RWPE2 (cell line): ENCODE results near the gene ASB2.

Experiments used
- ATAC-seq: fragments of 200-7000 bp; cut with Tn5 transposase; 3 replicates; pipeline ENCODE4 v1.9.1; 2021; ENCODE audit warnings: low read depth
- DNase-seq: peaks from one replicate; pipeline ENCODE4 v3.0.0-alpha.2; 2020; ENCODE audit warnings: low spot score
- H3K27ac ChIP-seq: fragments of 450-650 bp; 2 replicates; pipeline ENCODE4 v1.5.1; 2017; ENCODE audit warnings: mild to moderate bottlenecking; ENCODE audit not compliant: poor library complexity, severe bottlenecking
- H3K27me3 ChIP-seq: fragments of 250-450 bp; sonication (Bioruptor Pico); 2 replicates; pipeline ENCODE4 v1.5.1; 2021; ENCODE audit warnings: mild to moderate bottlenecking, moderate library complexity; ENCODE audit not compliant: insufficient read depth, poor library complexity, severe bottlenecking
- H3K36me3 ChIP-seq: fragments of 250-450 bp; sonication (Bioruptor Pico); 2 replicates; pipeline ENCODE4 v1.5.1; 2020; ENCODE audit warnings: low read depth, mild to moderate bottlenecking, moderate library complexity
- H3K4me1 ChIP-seq: fragments of 250-450 bp; sonication (Bioruptor Pico); 2 replicates; pipeline ENCODE4 v1.5.1; 2021; ENCODE audit warnings: mild to moderate bottlenecking, moderate library complexity; ENCODE audit not compliant: insufficient read depth, poor library complexity, severe bottlenecking
- H3K4me3 ChIP-seq: fragments of 250-450 bp; sonication (Bioruptor Pico); 2 replicates; pipeline ENCODE4 v1.5.1; 2021; ENCODE audit warnings: mild to moderate bottlenecking, moderate library complexity; ENCODE audit not compliant: severe bottlenecking
- H3K9me3 ChIP-seq: fragments of 250-450 bp; sonication (Bioruptor Pico); 2 replicates; pipeline ENCODE4 v1.5.1; 2021; ENCODE audit warnings: mild to moderate bottlenecking, moderate library complexity; ENCODE audit not compliant: severe bottlenecking
- TF ChIP-seq, protein P1 (sequence below): fragments of 450-650 bp; IDR thresholded peaks from one replicate; pipeline ENCODE4 v1.5.1; 2017; ENCODE audit warnings: mild to moderate bottlenecking, moderate library complexity; ENCODE audit not compliant: poor library complexity, severe bottlenecking

ASB2 gene

DNA sequence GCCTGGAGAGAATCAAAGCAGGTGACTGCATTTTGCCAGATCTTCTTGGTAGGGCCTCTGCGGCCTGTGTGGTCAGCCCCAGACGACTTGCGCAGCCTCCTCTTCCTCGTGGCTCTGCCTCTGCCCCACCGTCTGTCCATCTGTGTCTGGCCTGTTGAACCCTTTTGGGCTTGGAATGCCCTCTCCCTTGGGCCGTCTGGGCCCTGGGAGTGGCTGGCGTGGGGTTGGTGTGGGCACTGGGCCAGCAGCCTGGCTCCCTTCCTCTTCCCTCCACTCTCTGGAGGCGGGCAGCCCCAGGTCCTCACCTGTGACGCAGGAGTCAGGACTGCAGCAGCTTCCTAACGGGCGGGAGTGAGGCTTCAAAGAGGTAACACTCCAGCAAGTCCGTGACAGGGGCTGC lies 11.0 kb upstream of the ASB2 start:
- H3K27me3 ChIP-seq = no peaks in the 10 kb centered on the region
- peaks cover 4% of the 10 kb centered on the region for H3K4me1 ChIP-seq
- no peaks in the 10 kb centered on the region for H3K36me3 ChIP-seq
- H3K27ac ChIP-seq = no peak overlapping the region
- H3K4me3 ChIP-seq = no peak overlapping the region
- DNase-seq (peak; percentile 38), ATAC-seq (peak; percentile 26; the same call in 2 of the 3 replicates)
- no peaks in the 10 kb centered on the region for H3K9me3 ChIP-seq
- TF ChIP-seq, protein P1, sequence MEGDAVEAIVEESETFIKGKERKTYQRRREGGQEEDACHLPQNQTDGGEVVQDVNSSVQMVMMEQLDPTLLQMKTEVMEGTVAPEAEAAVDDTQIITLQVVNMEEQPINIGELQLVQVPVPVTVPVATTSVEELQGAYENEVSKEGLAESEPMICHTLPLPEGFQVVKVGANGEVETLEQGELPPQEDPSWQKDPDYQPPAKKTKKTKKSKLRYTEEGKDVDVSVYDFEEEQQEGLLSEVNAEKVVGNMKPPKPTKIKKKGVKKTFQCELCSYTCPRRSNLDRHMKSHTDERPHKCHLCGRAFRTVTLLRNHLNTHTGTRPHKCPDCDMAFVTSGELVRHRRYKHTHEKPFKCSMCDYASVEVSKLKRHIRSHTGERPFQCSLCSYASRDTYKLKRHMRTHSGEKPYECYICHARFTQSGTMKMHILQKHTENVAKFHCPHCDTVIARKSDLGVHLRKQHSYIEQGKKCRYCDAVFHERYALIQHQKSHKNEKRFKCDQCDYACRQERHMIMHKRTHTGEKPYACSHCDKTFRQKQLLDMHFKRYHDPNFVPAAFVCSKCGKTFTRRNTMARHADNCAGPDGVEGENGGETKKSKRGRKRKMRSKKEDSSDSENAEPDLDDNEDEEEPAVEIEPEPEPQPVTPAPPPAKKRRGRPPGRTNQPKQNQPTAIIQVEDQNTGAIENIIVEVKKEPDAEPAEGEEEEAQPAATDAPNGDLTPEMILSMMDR = no peak

DNA sequence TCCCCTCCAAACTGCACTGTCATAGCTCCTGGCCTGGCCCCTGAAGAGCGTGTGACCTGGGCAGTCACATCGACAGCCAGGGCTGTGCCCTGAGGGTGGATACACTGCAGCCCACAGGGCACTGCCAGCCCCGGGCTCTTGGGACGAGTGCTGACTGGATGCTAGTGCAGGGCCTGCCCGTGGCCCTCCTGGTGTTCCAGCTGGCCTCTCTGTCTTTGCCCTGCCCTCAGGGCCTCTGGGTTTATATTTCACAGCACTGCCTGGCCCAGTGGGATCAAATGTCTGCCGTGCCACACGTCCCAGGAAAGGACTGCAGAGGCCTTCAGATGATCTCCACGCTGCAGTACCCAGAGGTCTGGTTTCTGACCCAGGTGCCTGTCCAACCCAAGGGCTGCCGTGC lies 10.6 kb upstream of the ASB2 start:
- TF ChIP-seq, protein P1 = no peak
- Histone ChIP-seq H3K4me3 (no peak overlapping the region), H3K27ac (no peak overlapping the region), H3K4me1 (peaks cover 4% of the 10 kb centered on the region), H3K27me3 (no peaks in the 10 kb centered on the region), H3K9me3 (no peaks in the 10 kb centered on the region), H3K36me3 (no peaks in the 10 kb centered on the region)
- ATAC-seq (peak; percentile 15; the same call in 1 of the 3 replicates), DNase-seq (no peak)

- H3K4me3 ChIP-seq = no peak overlapping the region
- TF ChIP-seq, protein P1 = peak; percentile 43
- no peaks in the 10 kb centered on the region for H3K36me3 ChIP-seq
- H3K4me1 ChIP-seq = peaks cover 4% of the 10 kb centered on the region
- no peaks in the 10 kb centered on the region for H3K9me3 ChIP-seq
- H3K27ac ChIP-seq = no peak overlapping the region
- peak; percentile 37; the same call in 2 of the 3 replicates for ATAC-seq
- H3K27me3 ChIP-seq = no peaks in the 10 kb centered on the region
- no peak for DNase-seq
Measured at GRCh38 chr14:93984987-93985410, 8.6 kb upstream of the ASB2 start.

DNA sequence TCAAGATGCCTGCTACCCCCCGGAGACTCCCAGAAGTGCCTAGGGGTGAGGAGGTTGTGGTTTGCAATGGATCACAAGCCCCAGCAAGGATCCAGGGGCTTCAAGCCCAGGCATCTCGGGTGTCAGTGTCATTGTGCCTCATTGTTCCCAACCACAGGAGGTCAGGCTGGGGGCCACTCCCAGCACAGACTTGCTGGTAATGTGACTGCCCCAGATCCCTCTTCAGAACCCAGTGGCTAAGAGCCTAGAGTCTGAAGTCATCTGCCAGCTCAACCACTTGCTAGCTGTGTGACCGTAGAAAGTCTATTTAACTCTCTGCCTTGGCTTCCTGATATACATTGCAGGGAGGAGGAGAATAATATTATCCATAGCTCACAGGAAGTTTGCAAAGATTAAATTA lies 7.7 kb upstream of the ASB2 start:
- Histone ChIP-seq H3K9me3 (no peaks in the 10 kb centered on the region), H3K27me3 (no peaks in the 10 kb centered on the region), H3K36me3 (no peaks in the 10 kb centered on the region), H3K4me3 (no peak overlapping the region), H3K27ac (no peak overlapping the region), H3K4me1 (peaks cover 4% of the 10 kb centered on the region)
- no peak for DNase-seq
- TF ChIP-seq, protein P1 = no peak
- ATAC-seq = no peak

DNA sequence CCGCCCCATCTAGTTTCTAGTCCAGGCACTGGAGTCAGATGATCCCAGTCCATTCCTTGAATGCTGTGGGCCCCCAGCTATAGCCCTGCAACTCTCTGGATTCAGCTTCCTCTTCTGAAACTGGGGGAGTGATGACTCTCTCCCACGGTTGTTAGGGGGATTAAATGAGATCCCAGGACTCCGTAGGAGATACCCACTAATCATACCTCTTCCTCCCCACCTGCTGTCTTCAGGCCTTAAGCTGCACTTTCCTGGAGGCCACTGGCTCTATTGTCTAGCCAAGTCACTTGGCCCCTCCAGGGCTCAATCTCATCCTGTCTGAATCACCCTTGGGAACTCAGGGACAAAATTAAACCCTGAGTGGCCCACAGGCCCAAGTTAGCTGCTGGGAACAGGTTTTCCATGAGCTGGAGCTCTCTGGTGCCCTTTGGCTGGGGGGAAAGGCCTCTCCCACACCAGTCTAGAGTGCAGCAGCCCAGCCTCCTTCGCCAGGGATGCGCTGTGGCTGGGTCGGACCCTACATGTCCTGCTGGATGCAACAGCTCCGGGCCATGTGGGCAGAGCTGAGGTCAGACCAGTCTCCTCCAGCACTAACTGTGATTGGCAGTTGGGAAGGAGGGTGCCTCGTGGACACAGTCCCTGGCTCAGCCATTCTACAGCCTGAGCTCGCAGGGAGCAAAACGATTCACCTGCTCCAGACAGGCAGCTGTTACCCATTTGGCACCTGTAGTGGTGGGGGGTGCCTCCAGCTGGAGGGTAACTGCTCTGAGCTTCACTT lies 6.0 kb upstream of the ASB2 start:
- DNase-seq (no peak), ATAC-seq (no peak)
- Histone ChIP-seq H3K27me3 (no peaks in the 10 kb centered on the region), H3K36me3 (no peaks in the 10 kb centered on the region), H3K9me3 (no peaks in the 10 kb centered on the region), H3K4me1 (peaks cover 4% of the 10 kb centered on the region), H3K4me3 (no peak overlapping the region), H3K27ac (no peak overlapping the region)
- TF ChIP-seq, protein P1 = no peak
